Measurements from ENCODE around the gene CPNE7.

Gene CPNE7

GRCh38 chr16:89612415-89613166 is 37.0 kb downstream of the CPNE7 start:
- WGBS: 93% methylated on average over 20 of the region's 20 CpGs
- H3K4me1 ChIP-seq (ENCODE audit: insufficient read depth, low read length): no peaks in the 10 kb centered on the region
- H3K27ac ChIP-seq (ENCODE audit: low read depth, low read length): no peak overlapping the region
- H3K27me3 ChIP-seq (ENCODE audit: insufficient read depth, low read length): no peaks in the 10 kb centered on the region
- H3K36me3 ChIP-seq (ENCODE audit: insufficient read depth, low read length): no peaks in the 10 kb centered on the region
- no peak overlapping the region for H3K4me3 ChIP-seq (ENCODE audit: low read length)
- H3K9ac ChIP-seq (ENCODE audit: low read depth, low read length): no peak overlapping the region
- no peaks in the 10 kb centered on the region for H3K9me3 ChIP-seq (ENCODE audit: insufficient read depth, low read depth, low read length)

GRCh38 chr16:89613231-89613953 is 37.8 kb downstream of the CPNE7 start, which contains the start of gene DPEP1:
DPEP1 (plus strand) TSS chr16:89613642; CDS start chr16:89630411, 16,769 bp downstream.
- no peaks in the 10 kb centered on the region for H3K36me3 ChIP-seq (ENCODE audit: insufficient read depth, low read length)
- no peaks in the 10 kb centered on the region for H3K4me1 ChIP-seq (ENCODE audit: insufficient read depth, low read length)
- no peaks in the 10 kb centered on the region for H3K9me3 ChIP-seq (ENCODE audit: insufficient read depth, low read depth, low read length)
- 81% methylated on average over 19 of the region's 19 CpGs for WGBS
- H3K9ac ChIP-seq (ENCODE audit: low read depth, low read length): no peak within 1 kb of the TSS
- H3K27me3 ChIP-seq (ENCODE audit: insufficient read depth, low read length): no peaks in the 10 kb centered on the region
- no peak within 1 kb of the TSS for H3K27ac ChIP-seq (ENCODE audit: low read depth, low read length)
- H3K4me3 ChIP-seq (ENCODE audit: low read length): no peak within 1 kb of the TSS

GRCh38 chr16:89613954-89614459 is 38.4 kb downstream of the CPNE7 start:
- H3K9me3 ChIP-seq (ENCODE audit: insufficient read depth, low read depth, low read length): no peaks in the 10 kb centered on the region
- no peak overlapping the region for H3K9ac ChIP-seq (ENCODE audit: low read depth, low read length)
- H3K4me1 ChIP-seq (ENCODE audit: insufficient read depth, low read length): no peaks in the 10 kb centered on the region
- H3K27ac ChIP-seq (ENCODE audit: low read depth, low read length): no peak overlapping the region
- no peak overlapping the region for H3K4me3 ChIP-seq (ENCODE audit: low read length)
- H3K27me3 ChIP-seq (ENCODE audit: insufficient read depth, low read length): no peaks in the 10 kb centered on the region
- 94% methylated on average over 22 of the region's 22 CpGs for WGBS
- H3K36me3 ChIP-seq (ENCODE audit: insufficient read depth, low read length): no peaks in the 10 kb centered on the region

- Histone ChIP-seq H3K9me3 (ENCODE audit: insufficient read depth, low read depth, low read length) (no peaks in the 10 kb centered on the region), H3K27me3 (ENCODE audit: insufficient read depth, low read length) (no peaks in the 10 kb centered on the region), H3K27ac (ENCODE audit: low read depth, low read length) (no peak overlapping the region), H3K9ac (ENCODE audit: low read depth, low read length) (no peak overlapping the region), H3K4me1 (ENCODE audit: insufficient read depth, low read length) (peaks cover 2% of the 10 kb centered on the region; the same call in 1 of the 2 replicates), H3K36me3 (ENCODE audit: insufficient read depth, low read length) (no peaks in the 10 kb centered on the region), H3K4me3 (ENCODE audit: low read length) (no peak overlapping the region)
- 86% methylated on average over 13 of the region's 13 CpGs for WGBS
Measured at GRCh38 chr16:89615176-89615575, 39.6 kb downstream of the CPNE7 start.

GRCh38 chr16:89615596-89616090 is 40.1 kb downstream of the CPNE7 start:
- Histone ChIP-seq H3K27ac (ENCODE audit: low read depth, low read length) (no peak overlapping the region), H3K4me3 (ENCODE audit: low read length) (no peak overlapping the region), H3K4me1 (ENCODE audit: insufficient read depth, low read length) (peaks cover 3% of the 10 kb centered on the region; the same call in 1 of the 2 replicates), H3K27me3 (ENCODE audit: insufficient read depth, low read length) (no peaks in the 10 kb centered on the region), H3K36me3 (ENCODE audit: insufficient read depth, low read length) (no peaks in the 10 kb centered on the region), H3K9me3 (ENCODE audit: insufficient read depth, low read depth, low read length) (no peaks in the 10 kb centered on the region), H3K9ac (ENCODE audit: low read depth, low read length) (no peak overlapping the region)
- WGBS: 52% methylated on average over 17 of the region's 17 CpGs

GRCh38 chr16:89616623-89617022 is 41.1 kb downstream of the CPNE7 start:
- whole genome bisulfite sequencing: 94% methylated on average over 20 of the region's 20 CpGs
- Histone ChIP-seq H3K4me3 (ENCODE audit: low read length) (no peak overlapping the region), H3K27me3 (ENCODE audit: insufficient read depth, low read length) (no peaks in the 10 kb centered on the region), H3K27ac (ENCODE audit: low read depth, low read length) (no peak overlapping the region), H3K36me3 (ENCODE audit: insufficient read depth, low read length) (no peaks in the 10 kb centered on the region), H3K4me1 (ENCODE audit: insufficient read depth, low read length) (peaks cover 3% of the 10 kb centered on the region; the same call in 1 of the 2 replicates), H3K9ac (ENCODE audit: low read depth, low read length) (no peak overlapping the region), H3K9me3 (ENCODE audit: insufficient read depth, low read depth, low read length) (no peaks in the 10 kb centered on the region)

- Histone ChIP-seq H3K27me3 (ENCODE audit: insufficient read depth, low read length) (no peaks in the 10 kb centered on the region), H3K4me3 (ENCODE audit: low read length) (no peak overlapping the region), H3K4me1 (ENCODE audit: insufficient read depth, low read length) (peaks cover 3% of the 10 kb centered on the region; the same call in 1 of the 2 replicates), H3K9me3 (ENCODE audit: insufficient read depth, low read depth, low read length) (no peaks in the 10 kb centered on the region), H3K9ac (ENCODE audit: low read depth, low read length) (no peak overlapping the region), H3K27ac (ENCODE audit: low read depth, low read length) (no peak overlapping the region), H3K36me3 (ENCODE audit: insufficient read depth, low read length) (no peaks in the 10 kb centered on the region)
- 73% methylated on average over 6 of the region's 6 CpGs for WGBS
Measured at GRCh38 chr16:89617036-89617435, 41.5 kb downstream of the CPNE7 start.

GRCh38 chr16:89618109-89618998 is 42.8 kb downstream of the CPNE7 start:
- WGBS: 83% methylated on average over 13 of the region's 16 CpGs

GRCh38 chr16:89619840-89620239 is 44.3 kb downstream of the CPNE7 start:
- Histone ChIP-seq H3K9me3 (ENCODE audit: insufficient read depth, low read depth, low read length) (no peaks in the 10 kb centered on the region), H3K27me3 (ENCODE audit: insufficient read depth, low read length) (peaks cover 15% of the 10 kb centered on the region), H3K4me3 (ENCODE audit: low read length) (no peak overlapping the region), H3K4me1 (ENCODE audit: insufficient read depth, low read length) (peaks cover 3% of the 10 kb centered on the region; the same call in 1 of the 2 replicates), H3K36me3 (ENCODE audit: insufficient read depth, low read length) (no peaks in the 10 kb centered on the region), H3K27ac (ENCODE audit: low read depth, low read length) (no peak overlapping the region), H3K9ac (ENCODE audit: low read depth, low read length) (no peak overlapping the region)
- WGBS: 66% methylated on average over 12 of the region's 12 CpGs

More at GRCh38 chr16:89618109-89618998, 42.8 kb downstream of the CPNE7 start:
- H3K27me3 ChIP-seq (ENCODE audit: insufficient read depth, low read length): peaks cover 4% of the 10 kb centered on the region
- H3K9ac ChIP-seq (ENCODE audit: low read depth, low read length): no peak overlapping the region
- H3K36me3 ChIP-seq (ENCODE audit: insufficient read depth, low read length): no peaks in the 10 kb centered on the region
- H3K4me1 ChIP-seq (ENCODE audit: insufficient read depth, low read length): peaks cover 3% of the 10 kb centered on the region; the same call in 1 of the 2 replicates
- H3K9me3 ChIP-seq (ENCODE audit: insufficient read depth, low read depth, low read length): no peaks in the 10 kb centered on the region
- H3K4me3 ChIP-seq (ENCODE audit: low read length): no peak overlapping the region
- H3K27ac ChIP-seq (ENCODE audit: low read depth, low read length): no peak overlapping the region

GRCh38 chr16:89620406-89620841 is 44.9 kb downstream of the CPNE7 start:
- Histone ChIP-seq H3K36me3 (ENCODE audit: insufficient read depth, low read length) (no peaks in the 10 kb centered on the region), H3K9me3 (ENCODE audit: insufficient read depth, low read depth, low read length) (no peaks in the 10 kb centered on the region), H3K4me1 (ENCODE audit: insufficient read depth, low read length) (peaks cover 3% of the 10 kb centered on the region; the same call in 1 of the 2 replicates), H3K9ac (ENCODE audit: low read depth, low read length) (no peak overlapping the region), H3K4me3 (ENCODE audit: low read length) (no peak overlapping the region), H3K27me3 (ENCODE audit: insufficient read depth, low read length) (peaks cover 15% of the 10 kb centered on the region), H3K27ac (ENCODE audit: low read depth, low read length) (no peak overlapping the region)
- 84% methylated on average over 16 of the region's 16 CpGs for WGBS

Measured in HUES64 (cell line).